Glutamatergic neuron (in vitro differentiated cells): ENCODE results near the gene SHLD1. TPM values are rescaled to one million over a fixed set of nuclear protein-coding genes. Genes with fewer than 3 reads are reported as not detected.
"Not testable (repeated sequence)": the region's sequence is repeated elsewhere in the genome, so short reads cannot be mapped to it uniquely, and the experiment has no call there.

ENCODE experiments used
- DNase-seq: peaks from one replicate; pipeline ENCODE4 v3.0.0; 2022
- H3K27ac Mint-ChIP-seq: one replicate; pipeline ENCODE4 v1.8.0; 2020; ENCODE audit warnings: mild to moderate bottlenecking, mixed read lengths, inconsistent platforms; ENCODE audit not compliant: unreplicated experiment
- H3K27me3 Mint-ChIP-seq: one replicate; pipeline ENCODE4 v1.8.0; 2020; ENCODE audit warnings: mild to moderate bottlenecking, moderate library complexity, mixed read lengths, inconsistent platforms; ENCODE audit not compliant: unreplicated experiment
- H3K36me3 Mint-ChIP-seq: one replicate; pipeline ENCODE4 v1.8.0; 2020; ENCODE audit warnings: mild to moderate bottlenecking, mixed read lengths, inconsistent platforms; ENCODE audit not compliant: unreplicated experiment
- H3K4me1 Mint-ChIP-seq: one replicate; pipeline ENCODE4 v1.8.0; 2020; ENCODE audit warnings: mild to moderate bottlenecking, low read depth, mixed read lengths, inconsistent platforms; ENCODE audit not compliant: unreplicated experiment
- H3K4me3 Mint-ChIP-seq: one replicate; pipeline ENCODE4 v1.8.0; 2020; ENCODE audit warnings: mild to moderate bottlenecking, mixed read lengths, inconsistent platforms; ENCODE audit not compliant: unreplicated experiment
- H3K9me3 Mint-ChIP-seq: one replicate; pipeline ENCODE4 v1.8.0; 2020; ENCODE audit warnings: mild to moderate bottlenecking, moderate library complexity, mixed read lengths, inconsistent platforms; ENCODE audit not compliant: unreplicated experiment
- long read RNA-seq: library from polyadenylated mRNA; unstranded; transcript quantifications from one replicate; pipeline ENCODE4 v2.0.0, GENCODE V29; 2020; ENCODE audit not compliant: unreplicated experiment
- total RNA-seq: library from RNA; stranded (reverse); fragmentation: NEBNext Ultra II Directional; extraction: Animal tissue kit (Norgen Biotek cat#: 25700); gene quantifications from one replicate; pipeline ENCODE4 v1.2.1, GENCODE V29; 2021; ENCODE audit not compliant: unreplicated experiment
- TF ChIP-seq, protein P1 (sequence below): fragments of 200-600 bp; sonication (generic); IDR thresholded peaks from one replicate; pipeline ENCODE4 v1.5.0; 2021; ENCODE audit not compliant: partially characterized antibody, unreplicated experiment

The SHLD1 gene, protein sequence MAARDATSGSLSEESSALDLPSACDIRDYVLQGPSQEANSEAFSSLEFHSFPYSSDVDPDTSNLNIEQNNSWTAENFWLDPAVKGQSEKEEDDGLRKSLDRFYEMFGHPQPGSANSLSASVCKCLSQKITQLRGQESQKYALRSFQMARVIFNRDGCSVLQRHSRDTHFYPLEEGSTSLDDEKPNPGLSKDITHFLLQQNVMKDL
- 4.0 TPM for total RNA-seq
- long read RNA-seq, partial matches to known transcripts = 0 of 4 reads
- long read RNA-seq, other reads (novel, unspliced or antisense) = 1 of 4 reads

DNA sequence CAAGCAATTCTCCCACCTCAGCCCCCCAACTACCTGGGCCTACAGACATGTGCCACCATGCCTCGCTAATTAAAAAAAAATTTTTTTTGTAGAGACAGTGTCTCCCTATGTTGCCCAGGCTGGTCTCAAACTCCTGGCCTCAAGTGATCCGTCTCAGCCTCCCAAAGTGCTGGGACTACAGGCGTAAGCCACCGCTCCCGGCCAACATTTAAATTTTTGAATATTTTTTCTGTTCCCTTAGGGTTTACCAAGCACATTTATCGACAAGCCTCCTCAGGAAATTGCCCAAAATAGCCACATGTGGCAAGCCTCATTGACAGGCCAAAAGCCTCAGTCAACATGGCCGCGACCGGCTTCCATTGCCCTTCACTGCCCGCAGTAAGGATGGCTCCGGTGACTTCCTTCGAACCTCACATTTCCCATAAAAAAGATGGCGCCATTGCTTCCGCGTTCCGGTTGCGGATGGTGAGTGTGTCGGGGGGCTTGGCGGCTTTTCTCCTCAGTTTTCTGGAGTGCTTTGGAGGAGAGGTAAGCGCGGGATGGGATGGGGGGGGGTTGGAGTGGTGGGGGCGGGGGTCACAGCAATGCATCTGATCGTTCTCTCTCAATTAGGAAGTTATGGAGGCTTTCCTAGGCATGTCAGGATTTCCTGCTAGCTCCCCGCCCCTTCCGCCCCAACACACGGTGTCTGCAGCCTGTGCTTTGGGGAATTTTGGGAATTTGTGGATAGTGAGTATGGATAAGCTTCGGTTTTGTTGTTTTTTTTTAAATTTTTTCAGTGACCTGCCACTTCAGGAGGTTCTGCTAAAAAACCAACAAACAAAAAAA lies at the start of gene SHLD1:
TSS of gene SHLD1 (plus strand) at position 450 of the 828 bp plus-strand sequence. CDS start 22,465 bp downstream, outside the sequence.
- Mint-ChIP-seq H3K4me1 (no peaks in the 10 kb centered on the region), H3K27ac (peak within 1 kb of the TSS; percentile 86), H3K36me3 (no peaks in the 10 kb centered on the region), H3K4me3 (peak within 1 kb of the TSS; percentile 94), H3K27me3 (peaks cover 3% of the 10 kb centered on the region), H3K9me3 (peaks cover 3% of the 10 kb centered on the region)
- TF ChIP-seq, protein P1, sequence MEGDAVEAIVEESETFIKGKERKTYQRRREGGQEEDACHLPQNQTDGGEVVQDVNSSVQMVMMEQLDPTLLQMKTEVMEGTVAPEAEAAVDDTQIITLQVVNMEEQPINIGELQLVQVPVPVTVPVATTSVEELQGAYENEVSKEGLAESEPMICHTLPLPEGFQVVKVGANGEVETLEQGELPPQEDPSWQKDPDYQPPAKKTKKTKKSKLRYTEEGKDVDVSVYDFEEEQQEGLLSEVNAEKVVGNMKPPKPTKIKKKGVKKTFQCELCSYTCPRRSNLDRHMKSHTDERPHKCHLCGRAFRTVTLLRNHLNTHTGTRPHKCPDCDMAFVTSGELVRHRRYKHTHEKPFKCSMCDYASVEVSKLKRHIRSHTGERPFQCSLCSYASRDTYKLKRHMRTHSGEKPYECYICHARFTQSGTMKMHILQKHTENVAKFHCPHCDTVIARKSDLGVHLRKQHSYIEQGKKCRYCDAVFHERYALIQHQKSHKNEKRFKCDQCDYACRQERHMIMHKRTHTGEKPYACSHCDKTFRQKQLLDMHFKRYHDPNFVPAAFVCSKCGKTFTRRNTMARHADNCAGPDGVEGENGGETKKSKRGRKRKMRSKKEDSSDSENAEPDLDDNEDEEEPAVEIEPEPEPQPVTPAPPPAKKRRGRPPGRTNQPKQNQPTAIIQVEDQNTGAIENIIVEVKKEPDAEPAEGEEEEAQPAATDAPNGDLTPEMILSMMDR = no peak
- peak; percentile 78 for DNase-seq

DNA sequence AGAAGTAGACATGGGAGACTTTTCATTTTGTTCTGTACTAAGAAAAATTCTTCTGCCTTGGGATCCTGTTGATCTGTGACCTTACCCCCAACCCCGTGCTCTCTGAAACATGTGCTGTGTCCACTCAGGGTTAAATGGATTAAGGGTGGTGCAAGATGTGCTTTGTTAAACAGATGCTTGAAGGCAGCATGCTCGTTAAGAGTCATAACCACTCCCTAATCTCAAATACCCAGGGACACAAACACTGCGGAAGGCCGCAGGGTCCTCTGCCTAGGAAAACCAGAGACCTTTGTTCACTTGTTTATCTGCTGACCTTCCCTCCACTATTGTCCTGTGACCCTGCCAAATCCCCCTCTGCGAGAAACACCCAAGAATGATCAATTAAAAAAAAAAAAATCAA lies 47.9 kb upstream of the SHLD1 start:
- not testable (repeated sequence) for H3K4me3 Mint-ChIP-seq, H3K36me3 Mint-ChIP-seq

DNA sequence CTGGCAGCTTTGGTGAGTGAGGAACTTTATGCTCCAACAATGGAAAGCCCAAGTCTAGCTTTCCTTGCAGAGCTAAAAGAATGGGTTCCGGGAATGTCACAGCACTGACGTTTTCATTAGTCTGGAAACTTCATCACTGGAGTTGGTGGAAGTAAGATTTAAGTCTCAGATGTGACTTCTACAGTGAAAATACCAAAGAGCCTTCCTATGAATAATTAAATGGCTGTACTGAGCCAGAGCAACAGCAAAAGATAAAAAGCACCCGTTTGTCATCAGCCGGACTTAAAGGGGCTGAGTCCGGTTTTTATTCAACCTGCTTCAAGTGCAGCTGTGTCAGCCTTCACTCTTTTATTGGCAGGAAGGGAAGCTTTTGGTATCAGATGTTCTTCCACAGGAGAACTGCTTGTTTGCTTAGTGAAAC lies 46.5 kb upstream of the SHLD1 start:
- no peaks in the 10 kb centered on the region for H3K27me3 Mint-ChIP-seq
- no peak overlapping the region for H3K27ac Mint-ChIP-seq
- no peaks in the 10 kb centered on the region for H3K36me3 Mint-ChIP-seq
- peaks cover 4% of the 10 kb centered on the region for H3K9me3 Mint-ChIP-seq
- H3K4me1 Mint-ChIP-seq = no peaks in the 10 kb centered on the region
- no peak overlapping the region for H3K4me3 Mint-ChIP-seq
- no peak for DNase-seq
- TF ChIP-seq, protein P1 = no peak

More for the DNA sequence above, 47.9 kb upstream of the SHLD1 start:
- not testable (repeated sequence) for H3K9me3 Mint-ChIP-seq, H3K27me3 Mint-ChIP-seq, DNase-seq, H3K4me1 Mint-ChIP-seq, H3K27ac Mint-ChIP-seq

DNA sequence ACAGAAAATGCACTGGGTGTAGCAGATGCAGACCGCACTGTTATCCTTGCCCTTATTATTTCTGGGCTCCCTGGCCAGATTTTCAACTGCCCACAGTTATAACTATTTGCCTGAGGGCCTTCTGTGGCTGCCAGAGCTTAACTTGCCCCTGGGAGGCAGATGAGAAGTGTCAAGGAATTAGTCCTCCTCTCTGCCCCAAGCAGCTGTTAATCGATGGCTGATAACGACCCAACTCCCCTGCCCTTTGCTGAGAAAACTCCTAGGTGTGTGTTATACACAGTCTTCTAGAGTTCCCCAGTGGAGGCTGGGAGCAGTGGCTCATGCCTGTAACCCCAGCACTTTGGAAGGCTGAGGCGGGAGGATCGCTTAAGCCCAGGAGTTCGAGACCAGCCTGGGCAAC lies 44.4 kb upstream of the SHLD1 start:
- peaks cover 4% of the 10 kb centered on the region for H3K9me3 Mint-ChIP-seq
- H3K27me3 Mint-ChIP-seq = no peaks in the 10 kb centered on the region
- no peak overlapping the region for H3K4me3 Mint-ChIP-seq
- H3K4me1 Mint-ChIP-seq = no peaks in the 10 kb centered on the region
- no peak for DNase-seq
- TF ChIP-seq, protein P1 = no peak
- H3K27ac Mint-ChIP-seq = no peak overlapping the region
- no peaks in the 10 kb centered on the region for H3K36me3 Mint-ChIP-seq

DNA sequence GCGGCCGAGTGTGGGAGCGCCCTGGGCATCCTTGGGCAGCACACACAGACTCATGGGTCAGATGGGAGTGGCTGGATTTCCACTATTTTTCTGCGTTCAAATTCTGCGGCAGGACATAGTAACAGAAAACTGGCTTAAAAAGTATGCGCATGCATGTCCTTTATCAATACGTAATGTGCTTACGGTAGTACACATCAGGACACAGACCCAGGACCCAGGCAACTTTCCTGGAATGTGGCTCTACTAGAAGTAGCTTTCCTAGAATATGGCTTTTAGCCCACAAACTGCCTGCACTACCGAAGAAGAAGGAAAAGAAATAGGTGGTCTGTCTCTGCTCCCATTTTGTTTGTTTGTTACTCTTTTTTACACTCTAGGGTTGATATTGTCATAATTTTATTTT lies 43.4 kb upstream of the SHLD1 start:
- TF ChIP-seq, protein P1 = no peak
- DNase-seq = no peak
- Mint-ChIP-seq H3K36me3 (no peaks in the 10 kb centered on the region), H3K4me3 (no peak overlapping the region), H3K9me3 (peaks cover 2% of the 10 kb centered on the region), H3K27me3 (no peaks in the 10 kb centered on the region), H3K4me1 (no peaks in the 10 kb centered on the region), H3K27ac (no peak overlapping the region)
